Esophagus (tissue), 2 donors: ENCODE results near the gene SP100. TPM values are rescaled to one million over a fixed set of nuclear protein-coding genes. Genes with fewer than 3 reads are reported as not detected.

ENCODE experiments used
- H3K27ac ChIP-seq, 2 donors: one replicate each; pipeline ENCODE4 v1.5.1; 2013; ENCODE audit warnings: low read depth in 2 of 2, mild to moderate bottlenecking in 2 of 2, inconsistent platforms in 1 of 2, low read length in 1 of 2, moderate library complexity in 1 of 2
- H3K27me3 ChIP-seq, 2 donors: one replicate each; pipeline ENCODE4 v1.6.1; 2013; ENCODE audit warnings: low read length in 2 of 2, control low read depth in 1 of 2, mild to moderate bottlenecking in 1 of 2; ENCODE audit not compliant: insufficient read depth in 2 of 2, control insufficient read depth in 1 of 2
- H3K36me3 ChIP-seq, 2 donors: one replicate each; pipeline ENCODE4 v1.6.1; 2013; ENCODE audit warnings: low read length in 1 of 2; ENCODE audit not compliant: control insufficient read depth in 2 of 2, insufficient read depth in 2 of 2
- H3K4me1 ChIP-seq, 2 donors: one replicate each; pipeline ENCODE4 v1.6.1; 2013; ENCODE audit warnings: low read length in 1 of 2; ENCODE audit not compliant: control insufficient read depth in 2 of 2, insufficient read depth in 2 of 2
- H3K4me3 ChIP-seq, 2 donors: one replicate each; pipeline ENCODE4 v1.5.1; 2013; ENCODE audit warnings: low read length in 2 of 2, mild to moderate bottlenecking in 2 of 2, low read depth in 1 of 2, moderate library complexity in 1 of 2
- H3K9me3 ChIP-seq, 2 donors: one replicate each; pipeline ENCODE4 v1.6.1; 2013; ENCODE audit warnings: mild to moderate bottlenecking in 2 of 2, low read depth in 1 of 2, low read length in 1 of 2, moderate library complexity in 1 of 2; ENCODE audit not compliant: control insufficient read depth in 2 of 2, insufficient read depth in 1 of 2
- WGBS, 2 donors: extraction: QIAGEN DNeasy Blood & Tissue Kit; methylation state at CpG; one replicate each; pipeline ENCODE4 v1.1.7; 2013; 5-methylcytosine and 5-hydroxymethylcytosine counted together
- polyA plus RNA-seq, 2 donors: library from polyadenylated mRNA; stranded (reverse); fragments of 200-250 nt; gene quantifications; one replicate each; pipeline ENCODE4 v1.2.3, GENCODE V29; 2013
- donor health status: healthy with polysubstance abuse.
- donor health status: Bipolar disorder and iron deficiency.

SP100 gene
- polyA plus RNA-seq, 2 donors = 18.3 to 19.2 TPM

DNA sequence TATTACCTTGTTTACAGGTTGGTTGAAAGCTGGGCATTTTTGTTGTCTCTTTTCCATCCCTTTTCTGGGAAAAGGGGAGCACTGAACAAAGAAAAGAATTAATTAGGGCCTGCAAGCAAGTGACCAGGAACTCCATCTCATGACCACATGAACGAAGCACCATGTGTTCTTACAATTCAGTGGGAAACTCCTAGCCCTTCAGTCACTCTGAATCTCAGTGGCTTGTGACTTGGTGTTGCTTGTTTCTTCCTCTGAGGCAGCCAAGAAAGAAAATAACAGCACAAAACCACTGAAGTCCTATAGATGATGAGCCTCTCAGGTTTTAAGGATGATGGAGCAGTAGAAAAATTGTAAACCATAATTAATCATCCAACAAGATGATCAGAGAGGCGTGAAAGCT, 167.6 kb downstream of the SP100 start:
- H3K27ac ChIP-seq = no peak overlapping the region
- H3K27me3 ChIP-seq = no peaks in the 10 kb centered on the region
- 75 to 82% methylated on average over 2 of the region's 2 CpGs for WGBS, 2 donors
- peaks cover 0 to 3% of the 10 kb centered on the region in 2 donors for H3K9me3 ChIP-seq
- H3K4me1 ChIP-seq = no peaks in the 10 kb centered on the region
- no peaks in the 10 kb centered on the region for H3K36me3 ChIP-seq
- H3K4me3 ChIP-seq = no peak overlapping the region

DNA sequence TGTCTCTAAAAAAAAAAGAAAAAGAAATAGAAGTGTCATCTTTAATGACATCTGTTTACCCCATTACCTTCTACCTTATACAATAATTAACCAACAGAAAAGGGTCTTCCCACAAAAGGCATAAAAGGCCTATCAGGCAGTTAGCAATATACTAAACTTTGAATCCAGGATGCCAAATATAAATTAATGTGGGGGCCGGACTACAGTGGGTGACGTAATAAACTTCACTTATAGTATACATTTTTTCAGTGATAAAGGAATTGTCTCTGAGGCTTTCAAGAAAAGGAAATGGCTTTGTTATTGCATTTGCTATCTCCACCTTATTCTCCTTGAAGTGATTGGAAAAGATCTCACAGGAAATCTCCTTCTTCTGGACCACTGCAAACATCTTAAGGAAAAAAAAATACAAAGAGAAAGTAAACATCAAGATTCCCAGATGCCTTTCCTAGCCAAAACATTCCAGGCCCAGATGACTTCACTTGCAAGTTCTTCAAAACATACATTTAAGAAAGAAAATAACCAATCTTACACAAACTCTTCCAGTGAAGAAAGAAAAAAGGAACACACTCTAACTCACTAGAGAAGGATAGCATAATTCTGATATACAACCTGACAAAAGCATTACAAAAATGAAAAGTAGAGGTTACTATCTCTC, 170.5 kb downstream of the SP100 start:
- H3K36me3 ChIP-seq = no peaks in the 10 kb centered on the region
- H3K4me3 ChIP-seq = no peak overlapping the region
- no peaks in the 10 kb centered on the region for H3K27me3 ChIP-seq
- peaks cover 0 to 3% of the 10 kb centered on the region in 2 donors for H3K9me3 ChIP-seq
- no peaks in the 10 kb centered on the region for H3K4me1 ChIP-seq
- WGBS, 2 donors = 73 to 76% methylated on average over 2 of the region's 2 CpGs
- H3K27ac ChIP-seq = no peak overlapping the region

DNA sequence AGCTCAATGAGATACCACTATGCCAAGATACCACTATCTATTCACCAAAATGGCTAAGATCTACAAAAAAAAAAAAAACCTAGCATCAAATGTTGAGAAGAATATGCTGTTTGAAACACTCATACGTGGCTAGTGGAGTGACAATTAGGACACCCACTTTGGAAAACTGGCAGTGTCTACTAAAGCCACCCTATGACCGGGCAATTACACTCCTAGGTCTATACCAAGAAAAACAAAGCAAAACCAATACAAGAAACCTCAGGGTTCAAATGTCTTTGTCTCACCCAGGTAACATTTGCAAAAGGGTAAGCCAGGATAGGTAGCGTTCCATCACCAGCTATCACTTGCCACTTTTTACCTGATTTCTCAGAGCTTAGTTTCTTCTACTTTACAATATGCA, 173.0 kb downstream of the SP100 start:
- no peaks in the 10 kb centered on the region for H3K36me3 ChIP-seq
- H3K4me3 ChIP-seq = no peak overlapping the region
- H3K27me3 ChIP-seq = no peaks in the 10 kb centered on the region
- H3K4me1 ChIP-seq = no peaks in the 10 kb centered on the region
- no peak overlapping the region for H3K27ac ChIP-seq
- WGBS, 2 donors = 91 to 92% methylated on average over 3 of the region's 3 CpGs
- H3K9me3 ChIP-seq = no peaks in the 10 kb centered on the region

DNA sequence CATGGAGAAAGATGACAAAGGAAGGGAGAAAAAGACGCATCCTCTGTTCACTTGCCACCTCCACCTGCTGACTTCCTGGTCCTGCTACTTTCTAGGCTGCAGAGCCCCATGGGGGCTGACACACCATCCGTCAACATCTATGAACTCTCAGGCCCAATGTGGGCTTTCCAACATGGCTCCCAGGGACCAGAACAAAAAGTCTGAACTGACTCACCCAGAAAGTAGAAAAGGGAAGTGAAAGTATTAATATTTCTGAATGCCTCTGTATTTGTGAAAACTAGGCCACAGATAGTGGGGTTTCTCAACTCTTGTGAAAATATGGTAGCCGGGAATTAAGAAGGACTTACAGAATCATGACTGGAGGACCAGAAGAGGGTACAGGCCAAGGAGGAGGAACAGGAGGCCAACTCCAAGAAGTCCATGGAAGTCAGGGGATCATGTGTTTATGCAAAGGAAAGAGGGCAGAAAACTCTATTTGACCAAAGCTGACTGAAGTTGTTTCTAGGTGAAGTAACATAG, 173.6 kb downstream of the SP100 start:
- 82 to 86% methylated on average over 3 of the region's 3 CpGs for WGBS, 2 donors

DNA sequence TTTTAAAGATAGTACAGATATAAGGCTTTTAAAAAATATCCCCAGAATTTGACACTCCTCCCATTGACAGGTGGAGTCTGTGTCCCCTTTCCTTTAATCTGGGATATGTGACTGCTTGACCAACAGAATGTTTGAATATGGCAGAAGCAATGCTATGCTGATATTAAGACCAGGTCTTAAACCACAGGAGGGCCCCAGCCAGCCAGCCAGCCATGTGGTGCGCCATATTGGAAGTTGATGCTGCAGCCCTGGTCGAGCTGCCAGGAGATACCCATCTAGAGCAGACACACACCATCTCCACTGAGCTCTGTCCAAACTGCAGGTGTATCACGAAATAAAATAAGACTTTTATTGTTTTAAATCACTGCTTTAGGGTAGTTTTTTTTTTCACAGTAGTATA, 174.3 kb downstream of the SP100 start:
- no peaks in the 10 kb centered on the region for H3K36me3 ChIP-seq
- no peaks in the 10 kb centered on the region for H3K4me1 ChIP-seq
- no peaks in the 10 kb centered on the region for H3K9me3 ChIP-seq
- no peak overlapping the region for H3K4me3 ChIP-seq
- H3K27ac ChIP-seq = no peak overlapping the region
- no peaks in the 10 kb centered on the region for H3K27me3 ChIP-seq
- 83 to 93% methylated on average over 3 of the region's 3 CpGs for WGBS, 2 donors

More for the DNA sequence above, 173.6 kb downstream of the SP100 start:
- no peaks in the 10 kb centered on the region for H3K36me3 ChIP-seq
- no peaks in the 10 kb centered on the region for H3K4me1 ChIP-seq
- H3K4me3 ChIP-seq = no peak overlapping the region
- no peak overlapping the region for H3K27ac ChIP-seq
- H3K27me3 ChIP-seq = no peaks in the 10 kb centered on the region
- H3K9me3 ChIP-seq = no peaks in the 10 kb centered on the region

DNA sequence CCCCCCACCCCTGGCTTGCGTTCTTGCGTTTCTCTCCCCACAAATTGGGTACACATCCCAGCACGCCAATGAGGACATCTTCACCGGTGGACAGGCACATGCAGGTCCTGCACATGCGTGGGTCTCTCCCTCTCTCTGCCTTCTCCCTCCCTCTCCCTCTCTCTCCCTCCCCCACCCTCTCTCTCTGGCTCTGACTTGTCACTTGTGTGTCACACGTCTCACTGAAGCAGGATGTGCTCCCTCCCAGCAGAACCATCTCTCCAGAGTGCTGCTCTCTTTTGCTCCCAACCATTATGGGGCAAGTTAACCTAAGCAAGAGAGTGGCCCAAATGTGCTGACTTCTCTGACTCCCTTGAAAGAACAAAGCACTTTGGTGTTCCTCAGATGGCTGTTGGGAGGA, 175.8 kb downstream of the SP100 start:
- no peaks in the 10 kb centered on the region for H3K4me1 ChIP-seq
- no peaks in the 10 kb centered on the region for H3K36me3 ChIP-seq
- 78 to 86% methylated on average over 6 of the region's 6 CpGs for WGBS, 2 donors
- no peaks in the 10 kb centered on the region for H3K9me3 ChIP-seq
- no peaks in the 10 kb centered on the region for H3K27me3 ChIP-seq
- no peak overlapping the region for H3K27ac ChIP-seq
- no peak overlapping the region for H3K4me3 ChIP-seq

DNA sequence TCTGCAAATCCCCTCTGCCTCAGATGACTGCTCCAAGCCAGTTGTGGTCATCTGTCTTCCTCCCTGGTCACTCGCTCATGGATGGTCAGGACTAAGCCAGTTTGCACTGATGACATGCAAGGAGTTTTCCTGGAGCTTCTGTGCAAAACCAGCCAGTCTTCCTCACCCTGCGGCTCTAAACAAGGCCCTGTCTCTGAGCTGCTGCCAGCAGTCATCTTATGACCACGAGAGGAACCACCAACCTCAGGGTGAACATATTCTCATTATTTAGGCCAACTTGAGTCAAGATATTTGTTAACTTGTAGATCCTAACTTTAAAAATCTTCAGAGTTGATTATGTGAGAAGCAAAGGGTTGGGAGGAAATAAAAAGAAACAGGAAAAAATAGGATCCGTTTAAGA, 176.8 kb downstream of the SP100 start:
- H3K9me3 ChIP-seq = no peaks in the 10 kb centered on the region
- H3K4me1 ChIP-seq = no peaks in the 10 kb centered on the region
- no peaks in the 10 kb centered on the region for H3K27me3 ChIP-seq
- 62 to 70% methylated on average over 4 of the region's 4 CpGs for WGBS, 2 donors
- H3K36me3 ChIP-seq = no peaks in the 10 kb centered on the region
- H3K4me3 ChIP-seq = no peak overlapping the region
- H3K27ac ChIP-seq = no peak overlapping the region

Other genes starting within 250 kb of the SP100 start
- 1 to 10 TPM; 6.0 to 7.2 TPM for gene SP110, start 196.2 kb upstream of the SP100 start, polyA plus RNA-seq
- gene SP140, start 190.5 kb upstream of the SP100 start, polyA plus RNA-seq = under 1 TPM; 0.28 to 0.71 TPM
- 10 to 100 TPM in 1 of 2 donors, 1 to 10 TPM in 1; 5.5 to 10.6 TPM for gene SP140L, start 89.0 kb upstream of the SP100 start, polyA plus RNA-seq